GM19328 (cell line): ENCODE measurements around the gene HSPD1.
A peak's percentile ranks its signal among the peaks of the same experiment; 100 is the strongest.

Experiments
- ATAC-seq: cut with Tn5 transposase; IDR thresholded peaks from one replicate; pipeline ENCODE4 v1.9.1; 2021; ENCODE audit warnings: mild to moderate bottlenecking, moderate library complexity; ENCODE audit not compliant: unreplicated experiment

HSPD1 gene

DNA sequence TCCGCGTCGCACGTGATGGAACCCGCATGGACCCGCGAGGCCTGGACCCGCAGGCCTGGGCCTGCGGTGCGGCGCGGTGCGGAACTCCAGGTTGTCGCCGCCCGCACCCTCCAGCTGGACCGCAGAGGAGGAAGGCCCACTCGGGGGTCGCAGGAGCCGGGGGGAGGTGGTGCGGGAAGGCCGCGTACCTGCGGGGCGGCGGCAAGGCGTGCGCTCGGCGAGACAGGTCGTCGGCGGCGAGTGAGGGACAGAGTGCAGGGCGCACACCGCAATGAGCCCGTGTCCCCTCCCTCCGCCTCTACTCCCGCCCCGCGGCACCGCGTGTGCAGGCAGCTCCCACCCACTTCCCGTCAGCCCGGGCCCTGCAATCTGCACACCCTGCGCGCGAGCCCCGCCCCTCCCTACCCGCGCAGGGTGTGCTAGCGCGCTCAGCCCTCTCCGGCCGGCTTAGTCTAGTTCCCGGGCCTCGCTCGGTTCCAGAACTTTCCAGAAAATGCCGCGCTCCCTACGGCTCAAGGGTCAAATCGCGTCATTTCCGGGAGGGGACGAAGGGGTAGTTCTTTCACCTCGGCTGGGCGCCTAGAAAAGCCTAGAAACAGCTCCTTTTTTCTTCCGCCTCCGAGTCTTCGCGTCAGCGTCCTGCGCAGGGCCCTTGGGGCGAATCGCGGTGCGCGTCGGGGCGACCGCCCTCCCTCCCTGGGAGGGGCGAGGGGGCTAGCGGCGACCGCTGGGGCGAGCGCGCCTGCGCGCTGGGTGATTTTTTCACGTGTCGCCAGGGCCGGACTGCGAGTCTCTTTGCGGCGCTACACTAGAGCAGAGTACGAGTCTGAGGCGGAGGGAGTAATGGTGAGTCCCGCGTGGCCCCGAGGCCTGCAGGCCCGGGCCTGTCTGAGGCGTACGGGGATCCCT is at the start of gene HSPD1, which contains the start of gene HSPE1:
Gene HSPD1, minus strand, starts transcription at position 247 of the 909 bp plus-strand sequence. CDS start 992 bp downstream, outside the sequence.
Gene HSPE1, plus strand, starts transcription at position 786 of the 909 bp plus-strand sequence. Its CDS starts 58 bp downstream, at position 844.
- peak; percentile 86 for ATAC-seq

DNA sequence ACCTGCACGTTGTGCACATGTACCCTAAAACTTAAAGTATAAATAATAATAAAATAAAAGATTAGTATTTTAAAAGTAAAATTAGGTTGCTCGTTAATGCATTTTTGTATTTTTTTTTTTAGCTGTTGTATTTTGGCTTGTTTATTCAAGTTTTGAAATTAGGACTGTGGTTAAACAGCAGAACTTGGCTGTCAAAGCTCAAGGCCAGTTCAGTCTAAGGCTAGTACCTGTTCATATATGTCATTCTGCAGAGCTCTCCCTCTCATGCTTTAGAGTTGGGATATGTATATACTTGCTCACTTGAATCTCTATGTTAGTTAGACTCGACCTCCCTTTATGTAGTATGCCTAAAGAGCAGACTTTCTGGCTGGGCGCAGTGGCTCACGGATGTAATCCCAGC is 48.9 kb upstream of the HSPD1 start:
- ATAC-seq, result no peak

DNA sequence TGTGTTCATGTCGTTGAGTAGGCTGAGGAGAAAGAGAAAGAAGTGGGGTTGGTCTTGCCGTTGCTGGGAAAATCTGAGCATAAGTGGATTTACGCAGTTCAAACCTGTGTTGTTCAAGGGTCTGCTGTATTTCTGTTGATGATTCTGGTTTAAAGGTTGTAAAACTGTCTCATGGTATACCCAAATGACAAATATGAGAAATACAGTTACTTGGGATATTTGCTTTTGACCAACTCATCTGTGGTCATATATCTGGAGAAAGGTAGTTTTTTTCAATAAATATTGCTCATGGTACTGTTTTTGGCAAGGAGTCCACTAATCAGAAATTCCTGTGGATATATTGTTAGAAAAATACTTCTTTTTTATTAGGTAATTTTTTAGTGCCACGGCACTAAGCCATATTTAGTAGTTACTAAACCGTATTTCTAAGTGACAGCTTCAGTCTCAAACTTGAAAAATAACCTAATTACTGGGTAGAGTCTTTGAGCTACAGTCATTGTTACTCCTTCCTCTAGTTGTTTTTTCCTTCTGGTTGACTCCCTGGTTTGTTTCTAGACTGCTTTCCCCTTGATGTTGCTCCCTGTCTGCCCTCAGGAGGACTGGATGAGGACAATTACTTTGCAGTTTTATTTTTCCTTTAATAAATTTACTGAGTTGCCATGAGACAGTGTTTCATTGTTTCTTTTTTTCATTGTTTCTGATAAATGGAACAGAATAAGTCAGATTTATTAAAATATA is 47.7 kb upstream of the HSPD1 start:
- no peak for ATAC-seq

DNA sequence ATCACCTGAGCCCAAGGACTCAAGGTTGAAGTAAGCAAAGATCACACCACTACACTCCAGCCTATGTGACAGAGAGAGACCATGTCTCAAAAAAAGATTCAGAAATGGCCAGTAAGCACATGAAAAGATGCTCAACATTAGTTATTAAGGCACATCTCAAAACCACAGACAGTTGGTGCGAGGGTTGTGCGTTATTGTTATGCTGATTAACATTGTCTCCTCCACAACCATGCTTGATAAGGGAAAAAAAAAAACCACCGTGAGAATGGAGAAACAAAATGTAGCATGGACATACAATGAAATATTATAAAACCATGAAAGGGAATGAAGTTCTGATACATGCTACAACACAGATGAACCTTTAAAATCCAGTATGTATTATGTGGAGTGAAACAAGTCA is 43.6 kb upstream of the HSPD1 start:
- no peak for ATAC-seq

DNA sequence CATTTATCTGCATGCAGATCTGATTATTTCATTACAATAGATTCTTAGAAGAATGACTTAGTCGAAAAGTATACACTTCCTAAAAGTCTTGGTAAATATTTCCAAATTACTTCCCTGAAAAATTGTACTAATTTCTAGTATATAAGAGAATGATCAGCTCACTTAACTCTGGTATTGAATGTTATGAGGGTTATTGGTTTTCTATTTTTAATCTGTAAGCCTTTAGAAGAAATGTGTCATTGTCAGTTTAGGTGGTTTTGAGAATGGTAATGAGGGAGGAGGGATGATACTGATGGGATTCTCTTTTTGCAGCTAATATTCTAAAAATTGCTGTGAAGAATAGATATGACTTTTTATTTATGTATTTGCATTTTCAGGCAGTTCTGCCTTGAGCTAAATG is 40.1 kb upstream of the HSPD1 start:
- no peak for ATAC-seq

DNA sequence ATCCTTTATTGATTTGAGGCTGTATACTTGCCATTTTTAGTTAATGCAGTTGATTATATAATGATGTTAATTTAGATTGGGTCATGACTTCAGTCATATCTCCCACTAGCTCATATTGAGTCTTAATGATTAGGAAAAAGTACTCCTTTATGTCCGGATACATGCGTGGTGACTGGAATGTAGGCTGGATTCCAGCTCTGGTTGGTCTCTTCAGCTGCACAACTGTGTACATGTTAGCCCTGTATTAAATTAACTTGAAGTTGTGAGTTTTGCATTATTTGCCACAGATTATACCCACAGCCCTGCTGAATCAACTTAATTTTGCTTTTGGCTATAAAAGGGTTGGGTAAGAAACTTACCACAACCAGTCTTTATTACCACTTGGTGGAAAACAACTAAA is 38.8 kb upstream of the HSPD1 start:
- no peak for ATAC-seq

DNA sequence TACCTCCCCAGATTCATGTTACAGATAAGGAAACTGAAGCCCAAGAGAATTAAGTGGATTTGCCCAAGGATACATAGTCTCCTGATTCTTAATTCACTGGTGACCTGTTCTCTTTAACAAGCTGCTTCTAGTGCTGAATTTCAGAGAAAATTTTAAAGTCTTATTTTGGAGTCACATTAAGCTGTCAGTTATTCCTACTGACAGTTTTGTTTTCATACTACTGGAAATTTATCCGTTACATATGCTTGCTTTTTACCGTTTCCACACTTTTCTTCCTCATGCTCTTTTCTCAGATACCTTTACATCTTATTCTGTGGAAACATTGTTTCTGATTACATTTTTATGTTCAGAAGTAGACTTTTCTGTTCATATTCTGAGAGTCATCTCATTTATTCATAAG is 17.5 kb upstream of the HSPD1 start:
- ATAC-seq, result no peak

DNA sequence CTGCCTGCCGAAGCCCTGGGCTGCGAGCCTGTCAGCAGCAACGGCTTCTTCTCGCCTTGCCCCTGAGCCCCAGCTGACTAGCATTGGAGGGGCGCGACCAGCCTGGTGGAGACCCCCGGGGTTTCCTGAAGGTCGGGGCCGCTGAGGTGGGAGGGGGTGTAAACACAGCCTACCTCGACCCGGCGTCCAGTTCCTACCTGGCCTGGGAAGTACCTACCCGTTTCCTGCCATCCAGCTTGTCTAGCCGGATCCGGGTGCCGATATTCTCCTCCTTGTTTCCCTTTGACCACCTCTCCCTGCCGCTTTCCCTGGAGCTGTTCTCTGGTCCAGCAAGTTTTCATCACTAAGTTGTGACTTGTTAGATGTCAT is 16.7 kb upstream of the HSPD1 start:
- peak; percentile 6 for ATAC-seq

DNA sequence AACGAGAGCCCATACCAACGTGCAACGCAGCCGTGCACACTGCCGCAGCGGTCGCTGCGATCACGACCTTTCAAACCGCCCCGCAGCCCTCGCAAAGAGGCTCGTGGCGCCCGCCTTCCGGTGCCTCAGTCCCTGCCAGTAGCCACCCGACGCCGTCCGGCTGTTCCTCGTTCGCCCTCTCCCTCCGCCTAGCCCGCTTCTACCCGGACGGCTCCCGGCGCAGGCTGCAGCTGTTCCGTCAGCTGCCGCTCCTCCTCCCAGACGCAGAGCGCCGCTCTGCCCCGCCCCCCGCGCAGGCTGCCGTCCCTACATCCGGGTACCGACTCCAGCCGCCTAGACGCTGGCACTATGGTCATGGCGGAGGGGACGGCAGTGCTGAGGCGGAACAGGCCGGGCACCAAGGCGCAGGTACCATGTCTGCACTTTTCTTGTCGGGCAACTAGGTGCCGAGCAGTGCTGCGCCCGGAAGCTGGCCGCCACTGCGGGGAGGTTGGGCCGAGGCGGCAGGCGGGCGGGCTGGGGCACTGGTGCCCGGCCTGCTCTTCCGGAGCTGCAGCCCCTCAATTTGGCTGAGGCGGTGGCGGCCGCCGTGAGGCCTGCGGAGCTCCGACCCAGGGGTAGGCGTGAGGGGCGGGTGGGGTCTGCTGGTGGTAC is 16.2 kb upstream of the HSPD1 start, which contains the start of gene MOB4:
Gene MOB4, plus strand, starts transcription at position 328 of the 654 bp plus-strand sequence. Its CDS starts 21 bp downstream, at position 349.
- peak; percentile 91 for ATAC-seq

DNA sequence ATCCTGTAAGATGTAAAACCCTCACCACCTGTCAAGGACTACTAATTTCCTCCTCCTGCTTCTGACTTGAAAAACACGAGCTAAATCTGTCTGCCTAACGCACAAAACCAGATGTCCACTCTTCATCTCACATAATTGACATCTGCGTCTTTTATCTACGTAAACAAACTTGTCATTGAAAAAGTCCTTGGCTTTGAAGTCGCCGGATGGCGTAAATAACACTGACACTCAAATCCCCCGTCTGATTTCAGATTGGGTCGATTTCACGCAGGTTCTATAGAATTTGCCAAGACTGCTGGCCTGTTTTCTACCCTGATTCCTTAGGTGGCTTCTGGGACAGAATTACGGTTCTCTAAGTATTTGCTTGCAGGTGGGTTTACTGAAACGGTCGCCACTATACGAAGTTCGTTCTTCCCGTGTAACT is 15.7 kb upstream of the HSPD1 start:
- peak; percentile 3 for ATAC-seq

DNA sequence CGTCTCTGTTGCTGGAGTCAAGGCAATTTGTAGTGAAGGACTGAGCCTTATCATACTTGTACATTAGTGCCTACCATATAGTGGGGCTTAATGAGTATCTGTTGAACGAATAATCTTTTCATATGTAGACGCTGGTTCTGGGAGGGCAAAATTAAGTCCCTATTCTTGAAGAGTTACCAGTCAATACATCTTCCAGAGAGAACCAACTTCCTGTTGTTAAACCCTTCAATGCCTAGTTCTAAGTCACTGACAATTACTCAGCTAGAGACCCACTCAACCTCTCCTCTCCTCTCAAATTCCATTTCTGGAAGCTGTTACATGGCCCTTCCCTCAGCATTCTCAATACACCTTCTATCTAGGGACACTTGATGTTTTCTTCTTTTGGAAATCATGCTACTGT is 15.1 kb upstream of the HSPD1 start:
- no peak for ATAC-seq

DNA sequence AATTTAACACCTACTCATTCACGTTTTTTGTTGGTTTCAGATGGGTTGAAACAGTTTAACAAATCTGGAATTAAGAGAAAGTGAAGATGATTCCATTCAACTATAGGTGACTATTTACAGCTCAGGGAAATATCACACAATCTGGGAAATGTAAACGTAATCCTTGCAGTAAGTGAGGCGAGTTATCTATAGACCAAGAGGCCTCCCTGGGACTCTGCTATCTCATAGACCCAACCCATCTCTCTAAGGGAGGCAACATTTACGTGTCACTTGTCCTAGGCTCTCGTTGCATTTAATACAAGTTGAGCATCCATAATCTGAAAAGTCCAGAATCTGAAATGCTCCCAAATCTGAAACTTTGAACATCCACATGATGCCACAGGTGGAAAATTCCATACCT is 14.3 kb upstream of the HSPD1 start:
- ATAC-seq, result no peak

DNA sequence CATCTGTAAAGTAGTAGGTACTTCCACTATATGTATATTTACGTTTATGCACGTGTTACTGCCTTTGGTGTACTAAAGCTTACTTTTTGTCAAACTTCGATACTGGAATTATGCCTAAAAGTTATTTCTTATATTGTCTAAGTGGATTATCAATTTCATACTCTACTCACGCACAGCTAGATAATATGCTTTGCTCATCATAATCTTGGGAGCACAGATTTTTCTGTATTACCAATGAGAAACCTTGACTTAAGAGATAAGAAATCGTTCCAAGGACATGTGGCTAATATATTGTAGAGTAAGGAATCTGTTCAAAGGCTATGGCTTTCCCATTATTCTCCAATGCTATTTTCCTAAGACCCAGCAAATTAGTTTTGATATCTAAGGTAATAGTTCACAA is 7.0 kb upstream of the HSPD1 start:
- ATAC-seq, result no peak

DNA sequence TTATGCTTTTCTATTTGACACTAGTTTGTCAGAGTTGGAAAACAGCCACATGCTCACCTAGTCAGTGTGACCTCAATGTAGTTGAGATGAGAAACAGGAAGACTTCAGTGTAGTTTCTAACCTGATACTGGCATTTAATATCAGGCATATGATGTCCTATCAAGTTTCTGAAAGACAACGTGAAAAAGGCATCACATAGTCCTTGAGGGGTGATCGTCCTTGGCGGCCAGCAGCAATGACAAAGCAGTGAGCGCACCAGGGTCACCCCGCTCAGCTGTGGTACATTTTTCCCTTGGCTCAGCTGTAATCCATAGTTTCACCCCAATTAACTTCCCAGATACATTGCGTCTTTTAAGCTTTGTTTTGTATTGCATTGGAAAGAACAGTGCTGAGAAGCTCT is 4.9 kb upstream of the HSPD1 start:
- no peak for ATAC-seq

DNA sequence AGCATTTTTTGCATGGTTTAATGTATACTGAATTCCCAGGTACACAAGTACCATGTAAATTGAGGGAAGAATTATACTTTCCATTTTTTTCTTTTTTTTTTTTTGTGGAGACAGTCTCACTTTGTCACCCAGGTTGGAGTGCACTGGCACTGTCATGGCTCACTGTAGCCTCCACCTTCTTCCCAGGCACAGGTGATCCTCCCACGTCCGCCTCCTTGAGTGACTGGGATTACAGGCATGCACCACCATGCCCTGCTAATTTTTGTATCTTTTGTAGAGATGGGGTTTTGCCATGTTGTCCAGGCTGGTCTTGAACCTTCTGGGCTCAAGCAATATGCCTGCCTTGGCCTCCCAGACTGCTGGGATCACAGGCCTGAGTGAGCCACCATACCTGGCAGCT is 4.4 kb upstream of the HSPD1 start:
- no peak for ATAC-seq

DNA sequence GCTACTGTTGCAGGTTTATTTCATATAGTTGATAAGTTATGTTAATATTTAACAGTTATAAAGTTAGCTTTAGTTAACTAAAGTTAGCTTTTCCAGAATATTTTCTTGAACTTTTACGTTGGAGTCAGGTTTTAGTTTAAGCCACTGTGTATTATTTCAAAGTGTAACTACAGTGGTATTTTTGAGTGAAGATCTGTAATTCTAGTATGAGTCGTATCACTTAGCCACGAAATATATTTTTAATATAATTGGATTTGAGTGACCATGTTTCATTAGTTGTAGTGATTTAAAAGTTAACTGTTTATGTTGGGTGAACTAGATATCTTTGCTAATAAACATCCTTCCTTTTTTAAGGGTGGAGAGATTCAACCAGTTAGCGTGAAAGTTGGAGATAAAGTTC is 3.0 kb upstream of the HSPD1 start:
- no peak for ATAC-seq

DNA sequence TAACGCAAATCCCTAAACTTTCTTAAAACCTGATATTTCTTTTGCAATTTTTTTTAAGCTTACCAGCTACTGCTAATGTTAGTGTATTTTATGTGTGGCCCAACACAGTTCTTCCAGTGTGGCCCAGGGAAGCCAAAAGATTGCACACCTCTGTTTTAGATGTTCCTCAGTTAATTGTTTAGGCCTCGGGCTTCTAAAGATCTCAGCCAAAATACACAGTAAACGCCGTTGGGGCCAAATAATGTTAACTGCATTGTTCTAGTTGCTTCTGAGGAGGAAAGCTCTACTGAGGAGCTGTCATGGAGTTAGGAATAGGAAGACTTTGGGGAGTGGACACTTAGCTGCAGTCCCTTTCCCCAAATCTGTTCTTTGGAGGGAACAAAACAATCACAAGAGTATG is 2.6 kb upstream of the HSPD1 start:
- ATAC-seq, result no peak

DNA sequence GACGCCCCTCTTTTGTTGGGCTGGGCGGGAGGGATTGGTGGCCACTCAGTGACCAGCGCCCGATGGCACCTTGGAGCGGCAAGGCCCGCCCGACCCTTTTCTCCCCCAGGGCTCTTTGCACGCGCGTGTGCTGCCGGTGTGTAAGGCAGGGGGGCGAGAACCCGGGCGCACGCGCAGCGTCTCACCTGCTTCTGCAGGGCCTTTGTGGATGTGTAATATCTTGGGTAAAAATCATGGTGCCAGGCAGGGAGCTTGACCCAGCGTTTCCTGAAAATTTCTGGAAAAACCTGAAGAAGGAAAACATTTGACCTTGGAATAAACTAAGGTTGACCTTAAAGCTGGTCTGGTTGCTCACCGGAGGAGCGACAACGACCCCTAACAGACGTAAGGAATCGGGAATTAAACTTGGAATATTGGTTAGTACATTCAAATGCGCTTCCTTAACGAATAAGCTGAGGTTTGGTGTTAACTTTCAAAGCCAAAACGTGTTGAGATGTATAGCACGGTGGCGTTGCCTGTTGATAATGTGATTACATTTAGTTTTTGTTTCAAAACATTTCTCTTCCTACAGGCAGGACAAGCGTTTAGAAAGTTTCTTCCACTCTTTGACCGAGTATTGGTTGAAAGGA is 977 bp upstream of the HSPD1 start:
- peak; percentile 2 for ATAC-seq

DNA sequence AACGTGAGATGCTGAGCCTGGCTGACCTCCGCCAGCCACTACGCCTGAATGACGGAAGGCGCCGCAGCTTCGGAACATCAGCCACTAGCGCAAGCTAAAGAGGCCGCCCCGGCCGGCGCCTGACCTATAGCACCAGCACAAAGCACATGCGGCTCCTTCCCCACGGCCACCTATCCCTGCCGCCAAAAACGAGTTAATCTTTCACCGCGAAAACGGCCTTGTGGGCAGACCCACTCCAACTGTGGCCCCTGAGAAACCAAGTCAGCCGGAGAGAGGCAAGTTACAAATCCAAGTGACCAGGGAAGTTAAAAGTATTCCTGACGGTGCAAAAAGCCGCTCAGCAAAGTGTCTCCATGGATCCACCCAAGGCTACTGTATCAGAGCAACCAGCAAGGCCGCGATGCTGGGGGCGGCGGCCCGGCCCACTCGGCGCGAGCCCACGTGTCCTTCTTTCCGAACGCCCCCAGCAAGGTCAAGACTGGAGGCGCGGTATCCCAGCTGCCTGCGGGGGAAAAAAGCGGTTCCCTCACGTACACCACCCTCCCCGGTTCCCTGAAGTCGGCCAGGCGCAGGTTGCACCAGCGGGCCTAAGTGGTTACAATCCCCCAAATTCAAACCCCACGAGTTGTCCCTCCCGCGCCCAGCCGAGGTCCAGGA is 575 bp downstream of the HSPD1 start:
- no peak for ATAC-seq

DNA sequence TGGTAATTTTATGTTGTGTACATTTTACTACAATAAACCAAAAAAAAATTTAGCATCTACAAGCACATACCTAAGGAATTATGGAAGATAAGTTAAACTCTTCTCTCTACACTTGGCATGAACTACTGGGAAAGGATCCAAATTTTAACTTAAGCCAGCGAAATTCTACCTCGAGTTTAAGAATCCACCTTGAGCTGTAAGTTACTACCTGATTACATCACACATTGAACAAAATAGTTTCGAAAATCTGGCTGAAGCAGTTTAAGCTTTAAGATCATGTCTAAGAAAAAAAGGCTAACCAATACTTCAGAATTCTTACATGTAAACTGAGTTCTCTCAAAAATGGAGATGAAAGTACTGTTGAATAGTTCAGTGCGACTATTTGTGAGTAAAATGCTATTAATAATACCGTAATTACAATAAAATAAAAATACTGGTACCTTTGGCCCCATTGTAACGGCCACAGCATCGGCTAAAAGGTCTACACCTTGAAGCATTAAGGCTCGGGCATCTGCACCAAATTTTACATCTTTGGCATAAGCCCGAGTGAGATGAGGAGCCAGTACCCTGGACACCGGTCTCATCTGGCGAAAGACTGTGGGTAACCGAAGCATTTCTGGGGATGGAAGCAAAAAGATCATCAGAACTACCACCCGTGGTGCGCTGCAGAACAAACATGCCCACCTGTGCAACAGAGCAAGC is 1.3 kb downstream of the HSPD1 start:
- ATAC-seq, result no peak
